Activated CD8-positive, alpha-beta T cell treated with anti-CD3 and anti-CD28 coated beads for 36 hours (primary cell): ENCODE data around the gene NEK7. TPM values are rescaled to one million over a fixed set of nuclear protein-coding genes. Genes with fewer than 3 reads are reported as not detected.

Experiments
- ATAC-seq: fragments of 200-7000 bp; cut with Tn5 transposase; one replicate; pipeline ENCODE4 v1.10.0; 2021; ENCODE audit warnings: mild to moderate bottlenecking, moderate library complexity
- CTCF ChIA-PET: fragments of 350-600 bp; sonication (Branson Sonifier 250); formaldehyde crosslinking; loops from one replicate; lab custom pipeline; 2021; ENCODE audit warnings: antibody characterized with exemption; lab: Charles Lee
- POLR2A ChIA-PET: fragments of 350-600 bp; sonication (Branson Sonifier 250); formaldehyde crosslinking; loops from one replicate; lab custom pipeline; 2021; ENCODE audit warnings: antibody characterized with exemption; lab: Charles Lee
- DNase-seq: peaks from one replicate; pipeline ENCODE4 v3.0.0-alpha.2; 2020
- H3K27ac Mint-ChIP-seq: one replicate; pipeline ENCODE4 v1.8.0; 2021; ENCODE audit warnings: mild to moderate bottlenecking, mixed read lengths
- H3K27me3 Mint-ChIP-seq: one replicate; pipeline ENCODE4 v1.8.0; 2021; ENCODE audit warnings: mixed read lengths
- H3K36me3 Mint-ChIP-seq: one replicate; pipeline ENCODE4 v1.8.0; 2021; ENCODE audit warnings: low read depth, mixed read lengths
- H3K4me1 Mint-ChIP-seq: one replicate; pipeline ENCODE4 v1.8.0; 2021; ENCODE audit warnings: low read depth, mixed read lengths
- H3K4me3 Mint-ChIP-seq: one replicate; pipeline ENCODE4 v1.8.0; 2021; ENCODE audit warnings: mild to moderate bottlenecking, moderate library complexity, mixed read lengths
- H3K9me3 Mint-ChIP-seq: one replicate; pipeline ENCODE4 v1.8.0; 2021; ENCODE audit warnings: mixed read lengths
- CTCF ChIP-seq: fragments of 200-600 bp; IDR thresholded peaks from one replicate; pipeline ENCODE4 v1.8.0; 2022; ENCODE audit warnings: antibody characterized with exemption, mild to moderate bottlenecking
- intact Hi-C: fragments of 100-400 bp; cut with micrococcal nuclease; formaldehyde crosslinking; loops from one replicate; pipeline ENCODE4 v1.10.0; 2022
- total RNA-seq, 2 experiments: library from RNA; stranded (reverse); gene quantifications; one replicate each; pipeline ENCODE4 v1.2.3, GENCODE V29; 2021

Gene NEK7
- total RNA-seq, 2 experiments from 2014 or later: 71.4 to 76.4 TPM

GRCh38 chr1:198121056-198121826, 35.6 kb upstream of the NEK7 start:
- H3K27me3 Mint-ChIP-seq: no peaks in the 10 kb centered on the region
- H3K4me3 Mint-ChIP-seq: no peak overlapping the region
- intact Hi-C loops: no loop called here
- no peak for TF ChIP-seq CTCF
- no peak overlapping the region for H3K27ac Mint-ChIP-seq
- H3K4me1 Mint-ChIP-seq: no peaks in the 10 kb centered on the region
- ChIA-PET POLR2A (no interaction called here), CTCF (no interaction called here)
- peak; percentile 39 for ATAC-seq
- DNase-seq: no peak
- no peaks in the 10 kb centered on the region for H3K36me3 Mint-ChIP-seq
- no peaks in the 10 kb centered on the region for H3K9me3 Mint-ChIP-seq

GRCh38 chr1:198122693-198123092, 34.1 kb upstream of the NEK7 start:
- ChIA-PET POLR2A (no interaction called here), CTCF (interaction anchor here (0.6 to 0.8 kb wide), 2 partner anchors 14 to 243 kb away, joined by 3 read pairs; no protein-coding TSS in a partner anchor)
- intact Hi-C loops: no loop called here
- no peak for TF ChIP-seq CTCF
- ATAC-seq: no peak
- no peak overlapping the region for H3K27ac Mint-ChIP-seq
- no peaks in the 10 kb centered on the region for H3K36me3 Mint-ChIP-seq
- no peak for DNase-seq
- H3K4me1 Mint-ChIP-seq: no peaks in the 10 kb centered on the region
- H3K4me3 Mint-ChIP-seq: no peak overlapping the region
- peaks cover 1% of the 10 kb centered on the region for H3K27me3 Mint-ChIP-seq
- no peaks in the 10 kb centered on the region for H3K9me3 Mint-ChIP-seq

GRCh38 chr1:198123133-198123532, 33.7 kb upstream of the NEK7 start:
- DNase-seq (no peak), ATAC-seq (no peak)
- intact Hi-C loops: no loop called here
- Mint-ChIP-seq H3K27ac (no peak overlapping the region), H3K4me1 (peaks cover under 1% of the 10 kb centered on the region), H3K4me3 (no peak overlapping the region), H3K9me3 (no peaks in the 10 kb centered on the region), H3K27me3 (peaks cover 1% of the 10 kb centered on the region), H3K36me3 (no peaks in the 10 kb centered on the region)
- CTCF ChIA-PET: interaction anchor here (0.6 to 0.8 kb wide), 2 partner anchors 14 to 243 kb away, joined by 3 read pairs; no protein-coding TSS in a partner anchor
- POLR2A ChIA-PET: no interaction called here
- TF ChIP-seq CTCF: no peak

DNA sequence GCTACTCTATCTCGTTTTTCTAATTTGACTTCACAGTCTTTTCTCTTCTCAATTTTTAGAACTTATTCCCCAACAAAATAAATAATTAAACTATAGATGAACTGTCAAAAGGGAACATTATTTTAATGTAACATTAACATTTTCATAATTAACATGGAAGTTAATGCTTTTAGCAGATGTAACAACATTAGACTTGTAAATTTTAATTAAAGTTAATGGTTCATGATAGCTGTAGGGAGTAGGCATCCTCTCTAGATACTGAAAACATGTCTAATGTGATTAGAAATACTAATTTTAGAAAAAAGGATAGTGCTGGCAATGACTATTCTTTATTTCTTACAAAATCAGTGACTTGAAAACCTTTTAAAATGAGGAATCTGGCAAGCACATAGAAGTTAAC, 32.1 kb upstream of the NEK7 start:
- Mint-ChIP-seq H3K27ac (no peak overlapping the region), H3K4me1 (peaks cover 8% of the 10 kb centered on the region), H3K27me3 (peaks cover 1% of the 10 kb centered on the region), H3K9me3 (no peaks in the 10 kb centered on the region), H3K4me3 (no peak overlapping the region), H3K36me3 (no peaks in the 10 kb centered on the region)
- TF ChIP-seq CTCF: no peak
- DNase-seq (no peak), ATAC-seq (no peak)
- POLR2A ChIA-PET: no interaction called here
- intact Hi-C loops: no loop called here
- CTCF ChIA-PET: interaction anchor here (0.9 kb wide), 1 partner anchor 229 kb away, joined by 3 read pairs; no protein-coding TSS in a partner anchor

GRCh38 chr1:198125995-198126735, 30.6 kb upstream of the NEK7 start:
- intact Hi-C loops: no loop called here
- ChIA-PET POLR2A (no interaction called here), CTCF (interaction anchor here (0.7 kb wide), 1 partner anchor 23 kb away, joined by 3 read pairs; no protein-coding TSS in a partner anchor)
- DNase-seq (no peak), ATAC-seq (no peak)
- no peak for TF ChIP-seq CTCF
- Mint-ChIP-seq H3K9me3 (peaks cover under 1% of the 10 kb centered on the region), H3K4me3 (no peak overlapping the region), H3K27ac (no peak overlapping the region), H3K36me3 (no peaks in the 10 kb centered on the region), H3K4me1 (peaks cover 8% of the 10 kb centered on the region), H3K27me3 (peaks cover 1% of the 10 kb centered on the region)
